HEK293 (cell line): ENCODE results near the gene DNAJB1.

Experiments used
- CTCF ChIP-seq: fragments of 450-650 bp; formaldehyde crosslinking; IDR thresholded peaks from 2 replicates; pipeline ENCODE4 v1.5.1; 2016; ENCODE audit warnings: missing biosample characterization, missing genetic modification characterization
- OVOL3 ChIP-seq: fragments of 450-650 bp; formaldehyde crosslinking; IDR thresholded peaks from 2 replicates; pipeline ENCODE4 v1.5.1; 2016; ENCODE audit warnings: missing biosample characterization, missing genetic modification characterization
- ZBTB26 ChIP-seq: fragments of 450-650 bp; formaldehyde crosslinking; optimal IDR thresholded peaks from 2 replicates; pipeline ENCODE3; 2016; ENCODE audit warnings: missing biosample characterization, mild to moderate bottlenecking, missing genetic modification characterization
- ZNF138 ChIP-seq: fragments of 450-650 bp; formaldehyde crosslinking; IDR thresholded peaks from 2 replicates; pipeline ENCODE4 v1.5.1; 2016; ENCODE audit warnings: missing biosample characterization, missing genetic modification characterization, borderline replicate concordance
- ZNF768 ChIP-seq: fragments of 450-650 bp; formaldehyde crosslinking; IDR thresholded peaks from 2 replicates; pipeline ENCODE4 v1.5.1; 2018; ENCODE audit warnings: missing biosample characterization, mild to moderate bottlenecking, missing genetic modification characterization

- TF ChIP-seq ZBTB26 (tag by site-specific recombination) (no peak), CTCF (tag by site-specific recombination) (peak; percentile 20; the same call in 1 of the 2 replicates), ZNF138 (tag by site-specific recombination) (no peak), OVOL3 (tag by site-specific recombination) (no peak), ZNF768 (no peak)
Measured at GRCh38 chr19:14467816-14468215, 50.4 kb downstream of the DNAJB1 start.
